HG03432 (cell line): Measurements from ENCODE around the gene MAST4.

ENCODE experiments used
- ATAC-seq: cut with Tn5 transposase; IDR thresholded peaks from one replicate; pipeline ENCODE4 v1.9.1; 2021; ENCODE audit warnings: mild to moderate bottlenecking, moderate library complexity; ENCODE audit not compliant: unreplicated experiment

Gene MAST4

GRCh38 chr5:66595756-66596635 lies at the start of gene MAST4:
Gene MAST4 (plus strand): TSS chr5:66596393. CDS start chr5:66596656, 263 bp downstream.
- peak; percentile 99 for ATAC-seq

GRCh38 chr5:66546541-66546940 lies 49.7 kb upstream of the MAST4 start:
- ATAC-seq: no peak

GRCh38 chr5:66551338-66551737 lies 44.9 kb upstream of the MAST4 start:
- no peak for ATAC-seq

DNA sequence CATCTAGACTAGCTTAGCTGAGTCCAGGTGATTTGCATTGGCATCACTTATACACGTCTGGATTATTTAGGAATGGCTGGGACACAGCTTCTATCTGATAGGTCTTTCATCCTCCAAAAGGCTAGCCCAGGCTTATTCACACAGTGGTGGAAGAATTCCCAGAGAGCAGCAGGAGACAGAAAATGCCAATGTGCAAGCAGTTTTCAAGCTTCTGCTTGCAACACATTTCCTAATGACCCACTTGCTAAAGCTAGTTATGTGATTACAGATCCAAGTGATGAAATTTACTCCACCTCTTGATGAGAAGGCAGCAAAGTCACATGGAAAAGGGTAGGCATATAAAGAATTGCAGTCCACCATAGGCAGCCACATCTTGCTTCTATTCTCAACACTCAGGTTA lies 44.2 kb upstream of the MAST4 start:
- ATAC-seq: no peak

GRCh38 chr5:66553368-66553912 lies 42.8 kb upstream of the MAST4 start:
- no peak for ATAC-seq

DNA sequence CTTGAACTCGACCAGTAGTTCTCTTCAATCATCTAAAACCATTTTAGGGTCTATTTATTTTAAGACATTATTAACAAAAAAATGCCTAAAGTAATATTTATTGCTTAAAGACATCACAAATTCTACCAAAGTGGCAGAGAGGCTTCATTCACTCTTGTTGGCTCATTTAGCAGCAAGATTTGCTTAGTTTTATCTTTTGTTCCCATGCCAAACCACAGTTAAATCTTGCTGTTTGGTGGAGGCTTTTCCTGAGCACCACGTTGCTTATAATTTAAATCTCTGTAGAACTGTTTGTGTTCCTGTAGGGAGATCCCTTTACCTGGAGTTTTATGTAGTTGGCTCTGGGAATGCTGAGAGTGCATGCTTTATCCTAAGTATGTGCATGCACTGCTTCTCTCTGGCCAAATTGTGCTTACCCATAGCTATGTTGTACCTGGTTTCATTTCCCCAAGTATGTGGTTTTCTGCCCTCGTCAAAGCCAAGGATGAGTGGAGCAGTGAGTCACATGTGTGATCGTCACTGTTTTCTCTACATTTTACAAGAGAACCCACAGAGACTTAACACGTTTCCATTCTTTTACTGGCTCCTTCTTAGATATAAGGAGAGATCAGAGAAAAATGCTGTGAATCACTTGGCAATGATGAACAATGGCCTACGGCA lies 42.1 kb upstream of the MAST4 start:
- peak; percentile 96 for ATAC-seq

DNA sequence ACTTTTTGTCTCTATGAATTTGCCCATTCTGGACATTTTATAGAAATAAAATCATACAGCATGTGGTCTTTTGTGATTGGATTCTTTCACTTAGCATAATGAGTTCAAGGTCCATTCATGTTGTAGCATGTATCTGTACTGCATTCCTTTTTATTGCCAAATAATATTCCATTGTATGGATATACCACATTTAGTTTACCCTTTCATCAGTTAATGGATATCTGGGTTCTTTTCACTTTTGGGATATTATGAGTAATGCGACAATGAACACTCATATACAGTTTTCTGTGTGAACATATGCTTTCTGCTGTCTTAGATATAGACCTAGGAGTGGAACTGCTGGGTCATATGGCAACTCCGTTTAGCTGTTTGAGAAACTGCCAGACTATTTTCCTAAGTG lies 41.3 kb upstream of the MAST4 start:
- no peak for ATAC-seq

DNA sequence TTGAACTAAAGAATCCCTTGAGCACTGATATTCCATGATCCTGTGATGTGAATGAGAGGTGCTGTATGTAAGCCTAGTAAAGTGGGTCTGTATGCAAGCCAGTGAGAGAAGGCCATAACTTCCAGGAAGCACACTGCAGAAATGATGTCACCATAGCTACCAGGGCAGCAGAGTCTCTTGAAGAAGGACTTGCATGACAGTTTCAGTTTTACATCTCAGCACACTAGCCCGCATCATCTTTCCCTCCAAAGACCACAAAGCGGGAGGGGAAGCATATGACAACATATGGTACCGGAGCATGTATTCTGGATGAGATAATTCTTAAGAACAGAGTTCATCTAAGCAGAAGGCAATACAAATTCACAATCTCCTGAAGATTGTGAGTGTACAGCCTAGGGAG lies 37.6 kb upstream of the MAST4 start:
- ATAC-seq: peak; percentile 75

DNA sequence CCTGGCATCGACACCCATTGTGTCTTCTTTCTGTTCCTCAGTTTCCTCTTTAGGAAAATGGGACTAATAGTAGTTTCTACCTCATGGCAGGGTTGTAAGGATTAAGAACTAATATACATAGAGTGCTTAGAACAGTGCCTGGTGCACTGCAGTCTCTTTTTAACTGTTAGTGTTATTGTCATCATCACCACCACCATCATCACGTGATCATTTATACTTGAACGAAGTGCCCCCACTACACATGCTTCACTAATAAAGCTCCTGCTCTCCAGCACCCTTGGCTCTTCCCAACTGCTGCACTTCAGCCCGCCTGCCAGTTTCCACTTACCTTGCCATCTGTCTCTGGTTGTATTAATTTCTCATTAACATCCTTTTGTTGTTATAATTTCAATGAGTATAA lies 35.8 kb upstream of the MAST4 start:
- no peak for ATAC-seq

- no peak for ATAC-seq
These were observed 34.8 kb upstream of the MAST4 start for GRCh38 chr5:66561256-66561990.

- no peak for ATAC-seq
These were observed 30.3 kb upstream of the MAST4 start for GRCh38 chr5:66565878-66566277.

- no peak for ATAC-seq
These were observed 28.7 kb upstream of the MAST4 start for GRCh38 chr5:66567474-66567873.

DNA sequence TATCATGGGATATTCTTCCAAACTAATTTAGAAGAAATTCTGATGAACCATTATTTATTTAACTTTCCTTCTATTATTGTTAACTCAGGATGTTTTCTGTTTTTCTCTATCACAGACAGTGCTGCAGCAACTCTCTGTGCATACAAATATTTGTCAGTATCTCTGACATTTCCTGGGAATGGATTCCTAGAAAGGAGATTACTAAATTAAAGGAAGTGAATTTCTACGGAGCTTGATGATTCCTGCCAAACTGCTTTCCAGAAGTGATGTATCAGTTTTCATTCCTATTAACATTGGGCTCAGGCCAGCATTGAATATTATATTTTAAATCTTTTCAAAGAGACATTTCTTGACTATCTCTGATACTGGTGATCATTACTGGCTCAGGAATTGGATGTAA lies 26.0 kb upstream of the MAST4 start:
- no peak for ATAC-seq

DNA sequence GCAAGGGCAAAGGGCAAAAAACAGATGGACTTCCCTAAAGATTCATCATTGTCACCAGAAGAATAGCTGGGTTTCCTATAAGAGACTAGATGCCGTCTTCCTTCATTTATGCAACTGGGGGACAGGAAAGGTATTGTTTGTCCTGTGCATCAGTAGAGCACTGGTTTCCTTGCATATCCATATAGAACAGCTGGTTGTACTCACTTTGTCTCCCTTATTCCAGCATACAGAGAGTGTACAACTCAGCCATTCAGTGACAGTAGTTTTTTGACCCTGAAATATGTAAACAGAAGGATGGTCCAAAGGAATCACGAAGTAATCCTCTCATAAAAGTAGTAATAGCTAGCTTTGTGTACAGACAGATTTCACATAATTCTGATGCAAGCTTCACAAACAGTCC lies 22.5 kb upstream of the MAST4 start:
- no peak for ATAC-seq

DNA sequence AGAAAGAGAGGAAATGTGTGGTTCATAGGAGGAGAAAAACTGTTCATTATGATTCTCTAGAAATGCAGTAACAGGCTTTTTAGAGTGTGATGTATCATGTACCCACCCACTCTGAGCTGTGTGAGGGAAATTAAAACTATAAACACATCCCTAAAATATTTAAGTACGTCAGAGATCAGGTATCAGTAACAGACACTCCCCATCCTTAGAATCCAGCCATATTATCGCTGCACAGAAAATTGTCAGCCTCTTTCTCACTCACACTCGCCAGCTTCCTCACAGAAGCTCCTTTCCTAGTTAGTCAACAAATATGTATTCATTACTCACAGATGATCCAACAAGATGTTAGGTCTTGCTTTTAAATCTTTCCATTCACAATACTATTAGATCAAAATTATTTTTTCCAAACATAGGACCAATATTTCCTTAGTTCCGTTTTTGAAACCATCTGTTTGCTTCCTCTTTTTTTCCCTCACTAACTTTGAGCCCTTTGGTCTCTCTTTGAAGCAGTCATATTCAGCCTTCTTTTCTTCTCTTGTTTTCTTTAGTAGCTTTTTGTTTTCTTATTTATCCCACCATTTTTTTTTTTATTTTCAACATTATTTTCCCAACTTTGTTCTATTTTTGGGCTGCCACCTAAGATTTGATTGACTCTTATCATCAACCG lies 13.6 kb upstream of the MAST4 start:
- no peak for ATAC-seq

GRCh38 chr5:66585291-66585690 lies 10.9 kb upstream of the MAST4 start:
- no peak for ATAC-seq

- ATAC-seq: no peak
These were observed 8.4 kb upstream of the MAST4 start for GRCh38 chr5:66587771-66588170.

- peak; percentile 29 for ATAC-seq
These were observed 516 bp downstream of the MAST4 start for GRCh38 chr5:66596636-66597182.

DNA sequence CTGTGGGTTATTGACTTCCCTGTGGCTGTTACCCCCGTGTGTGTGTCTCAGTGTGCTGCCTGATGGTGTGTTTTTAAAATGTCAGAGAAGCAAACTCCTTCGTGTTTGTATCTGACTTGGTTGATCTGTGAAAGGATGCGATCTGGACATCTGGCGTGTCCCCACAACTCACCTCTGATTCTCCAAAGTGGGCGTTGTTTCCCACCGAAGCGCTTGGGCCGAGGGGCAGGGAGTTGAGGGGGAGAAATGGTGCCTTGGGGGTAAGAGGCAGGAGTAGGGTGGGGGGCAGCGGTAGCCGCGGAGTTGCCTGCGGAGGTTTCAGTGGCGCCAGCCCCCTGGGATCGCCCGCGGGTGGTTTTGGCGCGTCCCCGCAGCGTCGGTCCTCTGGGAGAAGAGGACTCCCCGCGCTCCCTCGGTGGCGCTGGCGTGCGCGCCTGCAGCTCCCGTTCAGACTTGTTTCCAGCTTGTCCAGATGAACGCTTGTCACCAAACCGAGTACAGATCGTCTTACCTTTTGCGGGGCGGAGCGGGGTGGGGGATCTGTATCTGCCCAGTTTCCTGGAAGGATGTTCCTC lies 1.1 kb downstream of the MAST4 start:
- no peak for ATAC-seq

DNA sequence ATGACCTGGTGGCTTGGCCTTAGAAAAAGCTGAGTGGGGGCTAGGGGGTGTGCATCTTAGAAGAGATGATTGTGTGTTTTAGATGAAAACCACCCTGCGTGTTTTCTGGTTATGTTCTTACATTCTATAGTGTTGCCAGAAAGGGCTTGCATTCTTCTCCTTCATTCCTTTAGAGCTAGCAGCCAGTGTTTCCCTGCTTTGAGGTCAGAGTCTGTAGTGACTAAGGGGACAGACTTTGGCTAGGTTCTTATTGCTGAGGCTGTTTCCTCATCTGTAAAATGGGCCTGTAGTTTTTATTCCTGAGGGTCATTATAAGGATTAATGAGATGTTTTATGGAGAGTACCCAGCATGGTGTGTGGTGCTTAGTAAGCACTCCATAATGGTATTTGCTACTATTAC lies 6.4 kb downstream of the MAST4 start:
- ATAC-seq: no peak
